Renal cortex interstitium (tissue), 11 donors: Measurements from ENCODE around the gene DNM3. TPM values are rescaled to one million over a fixed set of nuclear protein-coding genes. Genes with fewer than 3 reads are reported as not detected.

Experiments
- DNase-seq, 11 donors: peaks; one replicate each; pipeline ENCODE4 v3.0.0-alpha.2; 2013; ENCODE audit warnings: low read depth in 9 of 11, low spot score in 4 of 11; ENCODE audit errors: extremely low read depth in 1 of 11
- polyA plus RNA-seq, 3 donors: library from polyadenylated mRNA; unstranded; fragments of 120-200 nt; gene quantifications; one replicate each; pipeline ENCODE4 v1.2.1, GENCODE V29; 2013; ENCODE audit not compliant: insufficient read length in 3 of 3

Gene DNM3
- polyA plus RNA-seq, 3 donors = 4.2 to 5.2 (median 4.8) TPM

- no peak for DNase-seq
Measured at GRCh38 chr1:172224871-172225270, 383.6 kb downstream of the DNM3 start.

GRCh38 chr1:172229942-172230341, 388.6 kb downstream of the DNM3 start:
- DNase-seq = peak; percentile 24 to 76 (median 51)

GRCh38 chr1:172230526-172230925, 389.2 kb downstream of the DNM3 start:
- DNase-seq = no peak

GRCh38 chr1:172236958-172237357, 395.7 kb downstream of the DNM3 start:
- no peak for DNase-seq

GRCh38 chr1:172238158-172238557, 396.9 kb downstream of the DNM3 start:
- no peak for DNase-seq

- no peak for DNase-seq
Measured at GRCh38 chr1:172238965-172239364, 397.7 kb downstream of the DNM3 start.

GRCh38 chr1:172239901-172240300, 398.6 kb downstream of the DNM3 start:
- DNase-seq = peak in 2 of 11 donors; percentile 17 to 19

- DNase-seq = no peak
Measured at GRCh38 chr1:172241540-172241939, 400.2 kb downstream of the DNM3 start.

GRCh38 chr1:172244865-172245264, 403.6 kb downstream of the DNM3 start:
- no peak for DNase-seq

GRCh38 chr1:172245788-172246187, 404.5 kb downstream of the DNM3 start:
- no peak for DNase-seq

GRCh38 chr1:172246521-172247390, 405.5 kb downstream of the DNM3 start:
- no peak for DNase-seq

- DNase-seq = no peak
Measured at GRCh38 chr1:172251486-172251885, 410.2 kb downstream of the DNM3 start.

GRCh38 chr1:172252321-172252720, 411.0 kb downstream of the DNM3 start:
- DNase-seq = no peak

GRCh38 chr1:172252958-172253357, 411.7 kb downstream of the DNM3 start:
- no peak for DNase-seq

GRCh38 chr1:172254521-172255222, 413.4 kb downstream of the DNM3 start:
- no peak for DNase-seq

GRCh38 chr1:172255223-172255560, 413.9 kb downstream of the DNM3 start:
- no peak for DNase-seq

- DNase-seq = no peak
Measured at GRCh38 chr1:172265905-172266304, 424.6 kb downstream of the DNM3 start.

- DNase-seq = no peak
Measured at GRCh38 chr1:172266528-172267174, 425.4 kb downstream of the DNM3 start.

- DNase-seq = no peak
Measured at GRCh38 chr1:172268237-172268636, 426.9 kb downstream of the DNM3 start.

GRCh38 chr1:172269084-172269483, 427.8 kb downstream of the DNM3 start:
- DNase-seq = no peak
